Endothelial cell of umbilical vein (primary cell): ENCODE data around the gene ATXN7. TPM values are rescaled to one million over a fixed set of nuclear protein-coding genes. Genes with fewer than 3 reads are reported as not detected.

Source experiments
- BruUV-seq: library from RNA; stranded (reverse); fragments of 400-500 nt; replicated peaks from 2 replicates; lab custom pipeline; 2021; lab: Mats Ljungman, UMichigan
- CTCF ChIA-PET: fragments of 300-600, 350-600 bp; sonication (Branson Sonifier 250); formaldehyde crosslinking; loops from one replicate; lab custom pipeline; 2021; ENCODE audit warnings: antibody characterized with exemption, inconsistent platforms; lab: Charles Lee
- POLR2A ChIA-PET: fragments of 300-600, 350-600 bp; sonication (Branson Sonifier 250); formaldehyde crosslinking; loops from one replicate; lab custom pipeline; 2021; ENCODE audit warnings: antibody characterized with exemption, inconsistent platforms; lab: Charles Lee
- DNase-seq: peaks from one replicate; pipeline ENCODE4 v3.0.0-alpha.2; 2011; ENCODE audit warnings: low read depth, low spot score
- FAIRE-seq: peaks from 2 replicates; lab custom pipeline; 2011; peaks lifted over from hg19 to GRCh38; lab: Jason Lieb, UNC
- H2AFZ ChIP-seq: 2 replicates; pipeline ENCODE4 v1.6.0; 2012; ENCODE audit warnings: low read depth, low read length, control low read depth, inconsistent platforms
- H3K27ac ChIP-seq: 2 replicates; pipeline ENCODE4 v1.5.1; 2011; ENCODE audit warnings: low read depth, mild to moderate bottlenecking, control low read depth, low read length, moderate library complexity; ENCODE audit not compliant: insufficient read depth
- H3K27me3 ChIP-seq, 2 experiments: 2 replicates each; pipeline versions ENCODE4 v1.6.0 to v1.6.1; 2011; ENCODE audit warnings: low read length in 2 of 2, mixed read lengths in 1 of 2; ENCODE audit not compliant: control insufficient read depth in 2 of 2, insufficient read depth in 2 of 2
- H3K36me3 ChIP-seq, 2 experiments: 2 replicates in 1 of 2; 3 replicates in 1 of 2; pipeline ENCODE4 v1.5.1; 2011; ENCODE audit warnings: low read length in 2 of 2, mild to moderate bottlenecking in 1 of 2, moderate library complexity in 1 of 2; ENCODE audit not compliant: control insufficient read depth in 2 of 2, insufficient read depth in 2 of 2; ENCODE audit errors: extremely low read depth in 1 of 2
- H3K4me1 ChIP-seq: 3 replicates; pipeline ENCODE4 v1.5.1; 2011; ENCODE audit warnings: mild to moderate bottlenecking, low read length; ENCODE audit not compliant: control insufficient read depth, insufficient read depth; ENCODE audit errors: extremely low read depth
- H3K4me2 ChIP-seq: 2 replicates; pipeline ENCODE4 v1.6.1; 2011; ENCODE audit warnings: low read length, control low read depth, mixed read lengths; ENCODE audit not compliant: insufficient read depth
- H3K4me3 ChIP-seq, 3 experiments: fragments of 200-600 bp in 1 of 3; sonication (generic), shearing (Covaris generic) in 1 of 3; replicated peaks in 1 of 3; 2 replicates each; pipeline ENCODE4 v1.5.1; 2011 to 2016; ENCODE audit warnings: control low read depth in 3 of 3, low read length in 3 of 3, mild to moderate bottlenecking in 2 of 3, inconsistent platforms in 1 of 3, low read depth in 1 of 3, moderate library complexity in 1 of 3; ENCODE audit not compliant: insufficient read depth in 1 of 3
- H3K79me2 ChIP-seq: 2 replicates; pipeline ENCODE4 v1.6.0; 2012; ENCODE audit warnings: low read length, inconsistent platforms; ENCODE audit not compliant: control insufficient read depth, insufficient read depth
- H3K9ac ChIP-seq: replicated peaks from 2 replicates; pipeline ENCODE3; 2011; ENCODE audit warnings: low read length, control low read depth; ENCODE audit not compliant: insufficient read depth; ENCODE audit errors: extremely low read depth
- H3K9me1 ChIP-seq: replicated peaks from 3 replicates; pipeline ENCODE4 v1.6.0; 2011; ENCODE audit warnings: mild to moderate bottlenecking, low read length; ENCODE audit not compliant: control insufficient read depth, insufficient read depth; ENCODE audit errors: extremely low read depth
- H3K9me3 ChIP-seq: replicated peaks from 2 replicates; pipeline ENCODE4 v1.5.1; 2012; ENCODE audit warnings: low read length, inconsistent platforms; ENCODE audit not compliant: control insufficient read depth, insufficient read depth
- H4K20me1 ChIP-seq: replicated peaks from 2 replicates; pipeline ENCODE3; 2011; ENCODE audit warnings: mild to moderate bottlenecking, low read length; ENCODE audit not compliant: control insufficient read depth, insufficient read depth; ENCODE audit errors: extremely low read depth
- EZH2 ChIP-seq: IDR thresholded peaks from 2 replicates; pipeline ENCODE4 v1.6.1; 2012; ENCODE audit warnings: borderline replicate concordance, low read depth, mild to moderate bottlenecking, moderate library complexity, low read length, inconsistent platforms; ENCODE audit not compliant: severe bottlenecking
- FOS ChIP-seq: IDR thresholded peaks from 2 replicates; pipeline ENCODE4 v1.6.1; 2011; ENCODE audit warnings: mild to moderate bottlenecking, low read length, moderate library complexity, borderline replicate concordance; ENCODE audit not compliant: insufficient read depth
- GATA2 ChIP-seq: IDR thresholded peaks from 2 replicates; pipeline ENCODE4 v1.7.0; 2011; ENCODE audit warnings: low read depth, mild to moderate bottlenecking, moderate library complexity, mixed read lengths, low read length; ENCODE audit not compliant: insufficient read length, insufficient read depth
- JUN ChIP-seq: IDR thresholded peaks from 2 replicates; pipeline ENCODE4 v1.6.1; 2011; ENCODE audit warnings: borderline replicate concordance, low read depth; ENCODE audit not compliant: insufficient read length, insufficient read depth
- MYC ChIP-seq: IDR thresholded peaks from one replicate; pipeline ENCODE4 v1.6.1; 2011; ENCODE audit warnings: mild to moderate bottlenecking, low read depth, low read length
- POLR2A ChIP-seq: IDR thresholded peaks from 2 replicates; pipeline ENCODE4 v1.6.1; 2012; ENCODE audit warnings: low read depth, mild to moderate bottlenecking, control low read depth, low read length
- POLR2AphosphoS5 ChIP-seq: IDR thresholded peaks from 2 replicates; pipeline ENCODE4 v1.6.1; 2012; ENCODE audit warnings: low read depth, mild to moderate bottlenecking, control low read depth, low read length, moderate library complexity; ENCODE audit not compliant: insufficient read depth
- dilution Hi-C: fragments of 300-500 bp; cut with MboI; formaldehyde crosslinking; loops from one replicate; pipeline ENCODE4 v1.15.0; 2019; ENCODE audit warnings: low sequenced_read_pairs; ENCODE audit not compliant: extremely low pct_ligation_motif_present
- intact Hi-C: fragments of 100-400 bp; cut with micrococcal nuclease; formaldehyde crosslinking; loops from one replicate; pipeline ENCODE4 v1.10.0; 2022
- polyA plus RNA-seq, 4 experiments: library from polyadenylated mRNA; depleted of rRNA in 3 of 4; stranded (reverse) in 3 of 4; unstranded in 1 of 4; fragments of >200 nt; gene quantifications; 2 replicates each; pipeline versions ENCODE4 v1.2.1 to v1.2.3, GENCODE V29; 2011 to 2012; ENCODE audit warnings: missing spikeins in 1 of 4
- total RNA-seq: library from RNA; stranded (reverse); gene quantifications from 2 replicates; pipeline ENCODE4 v1.2.3, GENCODE V29; 2021
- TF ChIP-seq, protein P1 (sequence below): IDR thresholded peaks from 2 replicates; pipeline ENCODE4 v1.6.1; 2011; ENCODE audit not compliant: insufficient read depth, insufficient read length
- TF ChIP-seq, protein P2 (sequence below), 2 donors: IDR thresholded peaks; 1 replicate in 1 of 2; 2 replicates in 1 of 2; pipeline ENCODE4 v1.5.1; 2011; ENCODE audit warnings: low read length in 2 of 2, mild to moderate bottlenecking in 2 of 2, moderate library complexity in 2 of 2, control low read depth in 1 of 2, inconsistent platforms in 1 of 2, low read depth in 1 of 2; ENCODE audit not compliant: insufficient read depth in 1 of 2; ENCODE audit errors: extremely low read depth in 1 of 2

ATXN7 gene
- total and polyA plus RNA-seq, 2 donors (not counting 3 experiments of a cell fraction or from before 2014, with no cell fraction given), result 21.2 to 34.7 TPM

DNA sequence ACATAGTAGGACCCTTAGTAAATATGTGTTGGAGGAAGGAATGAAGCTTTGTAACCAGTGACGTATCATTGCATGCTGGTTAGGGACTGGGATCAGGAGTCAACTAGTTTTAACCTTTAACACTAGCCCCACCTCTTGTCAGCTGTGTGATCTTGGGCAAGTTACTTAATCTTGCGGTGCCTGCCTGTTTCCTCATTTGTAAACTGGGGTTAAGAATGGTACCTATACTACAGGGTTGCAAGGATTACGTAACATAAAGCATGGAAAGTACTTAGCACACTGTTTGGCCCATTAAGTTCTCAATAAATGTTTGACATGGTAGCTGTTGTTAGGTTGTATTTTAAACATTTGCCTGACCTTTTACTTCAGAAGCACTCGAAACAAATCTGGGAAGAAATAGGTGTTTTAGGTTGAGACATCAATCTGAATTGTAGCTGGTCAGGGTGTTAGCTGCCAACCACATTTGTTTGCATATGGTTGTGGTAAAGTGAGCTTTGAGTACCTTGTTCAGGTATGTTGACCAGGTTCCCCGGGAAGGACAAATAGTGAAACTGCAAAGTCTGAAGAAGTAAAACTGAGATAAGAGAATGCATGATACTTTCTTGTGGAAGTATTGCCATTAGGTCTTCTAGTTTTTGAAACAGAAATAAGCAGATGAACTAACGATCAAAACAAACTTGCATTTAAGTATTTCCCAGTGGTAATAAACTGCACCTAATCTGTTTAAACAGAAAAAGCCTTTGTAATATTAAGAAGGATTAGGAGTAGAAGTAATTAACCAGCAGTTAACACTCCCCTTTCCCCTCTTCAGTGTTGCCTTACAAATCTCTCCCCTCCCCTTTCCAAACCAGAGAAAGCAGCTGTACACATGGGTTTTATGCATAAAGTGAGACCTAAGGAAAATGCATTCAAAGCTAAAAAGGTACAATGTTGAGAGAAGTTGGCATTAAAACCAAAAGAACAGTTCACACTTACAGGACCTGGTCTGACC is 74.3 kb downstream of the ATXN7 start:
- Histone ChIP-seq H3K9me1 (no peaks in the 10 kb centered on the region), H2AFZ (no peak overlapping the region), H3K27ac (no peak overlapping the region), H3K4me1 (peaks cover 22% of the 10 kb centered on the region), H3K36me3 (no peaks in the 10 kb centered on the region), H4K20me1 (peaks cover 10% of the 10 kb centered on the region), H3K9ac (no peak overlapping the region), H3K27me3 (no peaks in the 10 kb centered on the region), H3K4me2 (no peak overlapping the region), H3K79me2 (peaks cover 79% of the 10 kb centered on the region), H3K9me3 (no peaks in the 10 kb centered on the region), H3K4me3 (no peak overlapping the region)
- intact Hi-C loops (no loop called here), dilution Hi-C loops (no loop called here)
- FAIRE-seq (no peak), DNase-seq (no peak)
- no TSS peak for BruUV-seq
- ChIA-PET CTCF (interaction anchor here (0.9 to 1.5 kb wide), 4 partner anchors 10 to 31 kb away, joined by 3 to 4 read pairs (median 3); no protein-coding TSS in a partner anchor), POLR2A (no interaction called here)
- TF ChIP-seq POLR2A (no peak), POLR2AphosphoS5 (no peak), MYC (no peak), GATA2 (no peak), FOS (no peak), JUN (no peak), EZH2 (no peak)
- TF ChIP-seq, protein P1, sequence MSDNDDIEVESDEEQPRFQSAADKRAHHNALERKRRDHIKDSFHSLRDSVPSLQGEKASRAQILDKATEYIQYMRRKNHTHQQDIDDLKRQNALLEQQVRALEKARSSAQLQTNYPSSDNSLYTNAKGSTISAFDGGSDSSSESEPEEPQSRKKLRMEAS, result no peak
- TF ChIP-seq, protein P2, sequence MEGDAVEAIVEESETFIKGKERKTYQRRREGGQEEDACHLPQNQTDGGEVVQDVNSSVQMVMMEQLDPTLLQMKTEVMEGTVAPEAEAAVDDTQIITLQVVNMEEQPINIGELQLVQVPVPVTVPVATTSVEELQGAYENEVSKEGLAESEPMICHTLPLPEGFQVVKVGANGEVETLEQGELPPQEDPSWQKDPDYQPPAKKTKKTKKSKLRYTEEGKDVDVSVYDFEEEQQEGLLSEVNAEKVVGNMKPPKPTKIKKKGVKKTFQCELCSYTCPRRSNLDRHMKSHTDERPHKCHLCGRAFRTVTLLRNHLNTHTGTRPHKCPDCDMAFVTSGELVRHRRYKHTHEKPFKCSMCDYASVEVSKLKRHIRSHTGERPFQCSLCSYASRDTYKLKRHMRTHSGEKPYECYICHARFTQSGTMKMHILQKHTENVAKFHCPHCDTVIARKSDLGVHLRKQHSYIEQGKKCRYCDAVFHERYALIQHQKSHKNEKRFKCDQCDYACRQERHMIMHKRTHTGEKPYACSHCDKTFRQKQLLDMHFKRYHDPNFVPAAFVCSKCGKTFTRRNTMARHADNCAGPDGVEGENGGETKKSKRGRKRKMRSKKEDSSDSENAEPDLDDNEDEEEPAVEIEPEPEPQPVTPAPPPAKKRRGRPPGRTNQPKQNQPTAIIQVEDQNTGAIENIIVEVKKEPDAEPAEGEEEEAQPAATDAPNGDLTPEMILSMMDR (IDR thresholded peaks at IDR 0.05; ENCODE audit: extremely low read depth in 1 of 2, insufficient read depth in 1 of 2, low read depth in 1 of 2, low read length in 2 of 2), result no peak
